Measurements from ENCODE around the gene GABBR2.

GABBR2 gene

GRCh38 chr9:98428454-98428853, 280.3 kb downstream of the GABBR2 start:
- DNase-seq, result no peak

GRCh38 chr9:98427491-98427890, 281.2 kb downstream of the GABBR2 start:
- DNase-seq, result no peak

- no peak for DNase-seq
Observed at GRCh38 chr9:98425079-98425478, 283.7 kb downstream of the GABBR2 start.

- no peak for DNase-seq
Observed at GRCh38 chr9:98419260-98419603, 289.5 kb downstream of the GABBR2 start.

GRCh38 chr9:98418578-98419259, 290.0 kb downstream of the GABBR2 start:
- DNase-seq, result no peak

- DNase-seq, result no peak
Observed at GRCh38 chr9:98416294-98417248, 292.2 kb downstream of the GABBR2 start.

GRCh38 chr9:98415782-98416181, 293.0 kb downstream of the GABBR2 start:
- DNase-seq, result no peak

- DNase-seq, result no peak
Observed at GRCh38 chr9:98413084-98413483, 295.7 kb downstream of the GABBR2 start.

GRCh38 chr9:98412101-98412842, 296.5 kb downstream of the GABBR2 start:
- no peak for DNase-seq

GRCh38 chr9:98410185-98410697, 298.5 kb downstream of the GABBR2 start:
- no peak for DNase-seq

GRCh38 chr9:98409719-98410118, 299.0 kb downstream of the GABBR2 start:
- no peak for DNase-seq

GRCh38 chr9:98406469-98406868, 302.3 kb downstream of the GABBR2 start:
- no peak for DNase-seq

- no peak for DNase-seq
Observed at GRCh38 chr9:98404237-98404636, 304.5 kb downstream of the GABBR2 start.

- no peak for DNase-seq
Observed at GRCh38 chr9:98403715-98404114, 305.0 kb downstream of the GABBR2 start.

GRCh38 chr9:98402019-98402840, 306.5 kb downstream of the GABBR2 start:
- no peak for DNase-seq

- DNase-seq, result no peak
Observed at GRCh38 chr9:98401140-98402018, 307.4 kb downstream of the GABBR2 start.

- DNase-seq, result no peak
Observed at GRCh38 chr9:98399950-98400683, 308.6 kb downstream of the GABBR2 start.

- DNase-seq, result no peak
Observed at GRCh38 chr9:98396656-98397055, 312.1 kb downstream of the GABBR2 start.

GRCh38 chr9:98396236-98396635, 312.5 kb downstream of the GABBR2 start:
- no peak for DNase-seq

- DNase-seq, result no peak
Observed at GRCh38 chr9:98391867-98392266, 316.9 kb downstream of the GABBR2 start.

- no peak for DNase-seq
Observed at GRCh38 chr9:98391406-98391805, 317.3 kb downstream of the GABBR2 start.

All from CD4-positive, alpha-beta T cell treated with Interferon alpha-2 for 1 hour (primary cell).